A172 (cell line): Measurements from ENCODE around the gene POC1B. TPM values are rescaled to one million over a fixed set of nuclear protein-coding genes. Genes with fewer than 3 reads are reported as not detected.

Source experiments
- DNase-seq: peaks from one replicate; pipeline ENCODE4 v3.0.0-alpha.2; 2015; ENCODE audit warnings: low spot score
- total RNA-seq: library from RNA; depleted of rRNA; stranded (reverse); fragments of >200 nt; shearing (Covaris generic); gene quantifications from 2 replicates; pipeline ENCODE4 v1.2.3, GENCODE V29; 2014; rRNA removed

The POC1B gene
- 14.5 and 18.4 TPM in 2 replicates for total RNA-seq

DNA sequence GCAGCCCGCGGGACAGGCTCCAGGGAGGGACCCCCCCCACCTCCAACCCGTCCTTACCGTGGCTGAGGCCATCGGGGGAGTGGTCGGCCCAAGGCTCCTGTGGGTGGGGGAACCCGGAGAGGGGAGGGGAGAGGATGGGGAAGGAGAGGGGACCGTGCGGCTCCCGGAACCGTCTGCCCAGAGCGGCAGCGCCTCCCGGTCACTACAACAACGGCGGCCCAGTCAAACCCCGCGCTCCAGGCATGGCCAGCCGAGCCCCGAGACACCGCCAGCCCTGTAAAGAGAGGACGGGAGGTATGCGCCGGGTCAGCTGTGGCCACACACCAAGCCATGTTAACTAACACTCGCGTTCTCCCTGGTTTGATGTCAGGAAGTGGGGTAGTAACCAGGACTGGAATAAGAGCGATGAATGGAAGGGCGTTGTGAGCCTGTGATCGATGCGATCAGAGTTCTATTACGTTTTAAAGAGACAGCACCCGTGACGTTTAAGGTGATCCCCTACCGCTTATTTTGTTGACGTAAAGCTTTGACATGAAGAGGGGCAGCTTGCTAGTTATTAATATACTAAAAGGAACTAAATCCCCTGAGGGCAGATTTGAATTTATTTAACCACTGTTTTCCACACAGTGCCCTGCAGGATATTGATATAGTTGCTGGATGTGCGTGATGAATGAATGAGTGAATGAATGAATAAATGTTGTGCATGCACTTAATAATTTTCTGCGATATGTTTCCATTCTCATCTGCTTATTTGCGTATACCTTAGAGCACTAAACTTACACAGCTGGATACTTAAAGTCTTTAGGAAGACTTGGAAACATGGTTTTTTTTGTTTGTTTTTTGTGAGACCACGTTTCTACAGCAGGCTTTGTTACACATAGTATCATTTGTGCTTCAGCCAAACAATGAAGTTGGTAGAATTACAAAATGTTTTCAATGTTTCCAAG lies at the start of gene POC1B:
POC1B (minus strand) TSS at position 224 of the 947 bp plus-strand sequence; CDS start at position 72, 152 bp downstream.
- peak; percentile 69 for DNase-seq

DNA sequence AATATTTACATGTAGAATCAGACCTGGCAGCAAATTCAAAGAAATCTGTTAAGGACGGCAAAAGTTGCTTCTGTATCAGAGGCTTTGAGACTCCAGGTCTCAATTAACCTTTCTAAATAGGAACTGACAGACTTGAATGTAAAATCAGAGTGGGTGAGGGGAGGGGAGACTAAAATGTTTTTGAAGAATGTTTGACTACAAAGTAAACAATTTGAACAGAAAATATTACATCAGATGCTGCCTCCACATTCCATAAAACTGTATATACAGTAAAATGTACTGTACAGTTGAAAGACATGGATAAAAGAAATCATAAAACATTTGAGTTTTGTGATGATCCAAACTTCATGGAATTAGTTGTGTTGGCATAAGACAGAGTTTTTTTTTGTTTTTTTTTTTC lies 49.5 kb upstream of the POC1B start:
- no peak for DNase-seq

DNA sequence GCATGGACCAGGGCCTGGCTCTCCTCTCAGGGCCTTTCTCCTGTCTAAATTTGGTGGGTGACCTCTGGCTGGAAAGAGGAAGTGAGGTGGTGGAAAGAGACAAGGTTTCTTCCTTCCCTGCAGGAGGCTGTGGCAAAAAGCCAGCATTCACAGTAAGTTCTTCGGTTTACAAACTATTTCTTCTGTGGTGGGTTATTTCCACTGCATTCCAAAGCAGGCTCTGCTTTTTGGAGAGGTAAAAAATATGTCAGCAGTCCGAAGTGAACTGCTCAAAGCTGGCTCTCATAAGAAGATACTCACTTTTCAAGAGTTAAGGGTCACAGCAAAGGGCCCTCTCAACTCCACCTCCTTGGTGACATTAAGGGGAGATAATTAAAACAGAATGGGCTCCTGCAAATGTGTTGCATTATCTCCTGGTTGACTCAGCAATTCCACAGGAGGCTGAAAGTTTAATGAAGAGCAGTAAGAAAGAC lies 48.9 kb upstream of the POC1B start:
- peak; percentile 41 for DNase-seq

GRCh38 chr12:89573051-89573810 lies 47.4 kb upstream of the POC1B start:
- no peak for DNase-seq

DNA sequence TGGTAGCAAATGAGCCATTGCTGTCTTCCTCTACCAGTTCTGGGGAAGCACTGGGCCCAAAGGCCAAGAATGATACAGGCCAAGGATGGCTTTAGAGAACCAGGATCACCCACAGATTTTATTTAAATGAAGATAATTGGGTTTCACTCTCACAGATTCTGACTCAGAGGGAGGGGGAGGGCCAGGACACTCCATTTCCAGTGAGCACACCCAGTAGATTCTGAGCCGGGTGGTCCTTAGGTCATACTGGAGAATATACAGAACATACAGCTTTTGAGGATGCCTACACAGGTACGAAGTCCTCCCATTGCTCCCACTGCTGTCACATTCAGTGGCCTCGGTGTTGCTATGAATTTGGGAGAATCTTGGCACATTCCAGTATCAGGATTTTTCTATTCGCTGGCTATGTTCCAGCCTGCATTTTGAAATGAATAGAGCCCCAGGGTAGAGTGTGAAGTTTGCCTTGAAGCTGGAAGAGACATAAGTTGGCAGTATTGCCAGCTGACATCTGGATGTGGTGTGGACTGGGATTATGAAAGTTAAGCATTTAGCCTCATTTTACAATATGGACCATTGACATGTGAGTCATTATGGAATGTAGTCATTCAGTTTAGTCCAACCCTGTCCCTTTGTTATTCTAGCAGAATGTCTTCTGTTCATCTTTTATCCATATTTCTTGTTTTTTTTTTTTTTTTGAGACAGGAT lies 45.8 kb upstream of the POC1B start:
- DNase-seq, result peak; percentile 8

GRCh38 chr12:89568484-89568883 lies 42.6 kb upstream of the POC1B start:
- no peak for DNase-seq

GRCh38 chr12:89567691-89568239 lies 41.9 kb upstream of the POC1B start:
- DNase-seq, result no peak

DNA sequence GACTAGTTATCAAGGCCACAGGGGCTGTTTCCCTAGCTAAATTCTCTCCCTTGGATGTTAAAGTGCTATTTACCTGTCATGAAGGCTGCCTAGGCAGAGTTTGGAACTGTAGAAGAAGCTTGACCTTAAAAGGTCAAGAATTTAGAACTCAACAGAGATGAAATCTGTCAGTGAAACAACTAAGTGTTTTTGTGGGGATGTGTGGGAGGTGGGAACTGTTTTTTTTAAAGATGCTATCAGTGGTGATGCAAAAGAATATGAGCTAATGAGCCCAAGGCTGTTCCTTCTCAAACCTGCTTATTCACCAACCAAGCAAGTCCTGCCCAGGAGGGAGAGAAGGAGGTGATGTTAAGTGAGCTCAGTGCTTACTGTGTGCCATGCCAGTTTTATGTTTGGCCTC lies 40.8 kb upstream of the POC1B start:
- no peak for DNase-seq

- no peak for DNase-seq
Observed at GRCh38 chr12:89565002-89565401, 39.2 kb upstream of the POC1B start.

DNA sequence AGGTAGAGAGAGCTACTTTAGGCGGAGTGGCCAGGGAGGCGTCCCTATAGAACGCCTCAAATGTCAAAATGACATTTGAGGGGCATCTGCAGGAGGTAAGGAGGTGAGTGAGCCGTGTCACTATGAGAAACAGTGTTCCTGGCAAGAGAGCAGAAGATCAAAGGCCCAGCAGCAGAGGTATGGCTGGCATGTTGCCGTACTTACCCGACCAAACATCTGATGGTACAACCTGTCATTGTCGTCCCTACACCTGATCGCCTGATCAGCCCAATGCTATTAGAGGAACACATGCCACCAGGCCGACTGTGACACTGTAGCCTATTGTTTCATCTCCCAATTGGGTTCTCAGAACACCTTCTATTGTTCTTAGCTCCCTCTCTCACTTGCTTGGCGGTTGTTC lies 33.9 kb upstream of the POC1B start:
- no peak for DNase-seq

- peak; percentile 18 for DNase-seq
Observed at GRCh38 chr12:89556976-89557375, 31.1 kb upstream of the POC1B start.

GRCh38 chr12:89552376-89552775 lies 26.5 kb upstream of the POC1B start:
- DNase-seq, result no peak

- DNase-seq, result no peak
Observed at GRCh38 chr12:89551747-89552146, 25.9 kb upstream of the POC1B start.

GRCh38 chr12:89547101-89547500 lies 21.3 kb upstream of the POC1B start:
- DNase-seq, result no peak

DNA sequence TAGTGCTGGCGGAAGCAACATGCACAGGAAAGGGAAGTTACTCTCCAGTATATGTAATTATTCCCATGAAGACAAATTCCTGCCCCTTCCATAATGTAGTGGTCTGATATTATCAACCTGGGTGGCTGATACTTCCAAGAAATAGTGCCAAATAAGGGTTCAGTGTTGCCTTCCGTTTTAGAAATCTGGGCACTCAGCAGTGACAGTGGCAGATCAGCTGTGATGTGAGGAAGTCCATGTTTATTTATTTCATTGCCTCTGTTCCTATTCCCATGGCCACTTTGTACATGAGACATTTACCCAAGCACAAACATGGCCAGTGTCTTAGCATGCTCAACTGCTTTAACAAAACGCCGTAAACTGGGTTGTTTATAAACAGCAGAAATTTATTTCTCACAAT lies 20.3 kb upstream of the POC1B start:
- DNase-seq, result no peak

GRCh38 chr12:89544681-89545184 lies 18.9 kb upstream of the POC1B start:
- peak; percentile 60 for DNase-seq

DNA sequence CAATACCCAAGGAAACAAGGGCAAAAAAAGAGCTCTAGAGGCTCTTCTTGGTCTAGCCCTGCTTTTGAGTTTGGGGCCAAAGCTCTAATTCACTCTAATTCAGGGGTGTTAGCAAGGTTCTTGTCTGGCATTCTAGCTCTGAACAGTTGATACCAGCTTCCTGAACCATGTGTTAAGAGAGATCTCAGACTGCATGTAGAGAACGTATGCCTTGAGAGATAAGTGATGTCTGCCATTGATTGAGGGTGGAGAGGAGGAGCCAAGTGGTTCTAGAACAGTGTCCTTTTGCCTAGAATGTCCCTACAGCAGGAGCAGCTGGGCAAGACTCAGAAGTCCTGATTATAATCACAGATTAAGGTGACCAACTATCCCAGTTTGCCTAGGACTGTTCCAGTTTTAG lies 18.2 kb upstream of the POC1B start:
- DNase-seq, result no peak

DNA sequence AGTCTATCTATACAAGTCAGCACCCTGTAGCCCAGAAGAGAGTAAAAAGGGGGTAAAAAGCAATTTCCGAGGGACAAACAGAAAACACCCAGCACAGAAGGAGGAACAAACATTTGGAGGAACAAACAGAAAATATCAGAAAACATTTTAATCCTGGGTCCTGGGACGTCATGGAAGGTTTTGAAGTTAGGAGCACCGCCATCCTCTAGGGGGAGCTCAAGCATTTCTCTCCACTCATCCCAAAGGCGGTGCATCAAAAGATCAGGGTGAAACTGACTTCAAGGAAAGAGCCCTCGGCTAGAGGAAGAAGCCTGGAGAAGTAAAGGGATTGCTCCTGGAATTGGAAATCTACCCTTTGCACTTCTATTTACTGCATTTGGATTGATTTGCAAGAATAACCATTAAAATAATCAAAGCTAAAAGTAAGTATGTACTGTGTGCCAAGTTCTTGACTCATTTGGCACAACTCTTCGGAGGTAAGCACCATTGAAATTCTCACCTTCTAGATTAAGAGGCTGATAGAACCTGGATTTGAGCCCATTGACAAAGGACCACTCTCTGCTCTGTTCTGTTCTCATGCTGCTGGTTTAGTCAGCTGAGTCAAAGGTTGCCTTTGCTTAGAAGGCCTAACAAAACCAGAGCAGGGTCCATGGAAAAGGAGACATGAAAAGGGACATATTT lies 17.2 kb upstream of the POC1B start:
- DNase-seq, result peak; percentile 75

DNA sequence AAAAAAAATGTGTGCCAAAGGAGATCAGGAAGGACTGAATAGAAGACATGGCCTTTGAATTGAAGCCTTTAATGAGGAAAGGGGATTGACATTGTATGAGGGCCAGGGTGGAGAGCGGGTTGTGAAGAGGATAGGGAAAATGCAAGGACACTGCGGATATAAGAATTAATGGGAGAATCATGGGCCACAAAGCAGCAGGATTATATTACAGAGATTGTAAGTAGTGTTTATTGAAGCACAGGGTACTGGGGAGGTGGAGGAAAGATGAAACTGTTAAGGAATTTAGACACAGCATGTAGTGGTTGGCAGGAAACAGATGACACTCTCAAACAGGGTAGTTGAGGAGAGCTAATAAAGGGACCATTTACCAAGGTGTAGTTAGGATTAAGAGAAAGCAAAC lies 16.4 kb upstream of the POC1B start:
- no peak for DNase-seq

GRCh38 chr12:89540586-89540985 lies 14.7 kb upstream of the POC1B start:
- no peak for DNase-seq
